ENCODE measurements around the gene UGT1A9. TPM values are rescaled to one million over a fixed set of nuclear protein-coding genes. Genes with fewer than 3 reads are reported as not detected.

UGT1A9 gene
- total and polyA plus RNA-seq, 2 of the 13 experiments (the other 11 are each of a cell fraction or from before 2014, with no cell fraction given): 0.07 TPM; not detected in 1

DNA sequence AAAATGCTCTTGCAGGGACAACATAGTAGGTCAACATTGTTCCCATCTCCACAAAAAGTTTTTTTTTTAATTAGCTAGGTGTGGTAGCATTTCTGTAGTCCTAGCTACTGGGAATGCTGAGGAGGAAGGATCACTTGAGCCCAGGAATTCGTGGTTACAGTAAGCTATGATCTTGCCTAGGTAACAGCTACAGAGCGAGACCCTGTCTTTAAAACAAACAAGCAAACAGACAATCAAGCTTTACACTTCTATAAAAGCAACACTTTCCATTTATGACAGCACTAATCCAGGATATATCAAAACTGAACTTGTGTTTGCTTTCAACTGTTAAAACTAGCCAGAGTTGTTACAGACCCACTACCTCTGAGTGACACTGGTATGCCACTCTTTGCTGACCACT, 69.2 kb downstream of the UGT1A9 start:
- Histone ChIP-seq H4K20me1 (ENCODE audit: insufficient read depth, low read length) (no peaks in the 10 kb centered on the region), H3K4me3 (replicated peaks in 1 of 3; ENCODE audit: insufficient read depth in 1 of 3, low read depth in 2 of 3, low read length in 3 of 3) (no peak overlapping the region), H3K36me3 (replicated peaks in 1 of 2; ENCODE audit: control insufficient read depth in 1 of 2, insufficient read depth in 2 of 2, low read length in 2 of 2) (no peaks in the 10 kb centered on the region), H3K4me1 (ENCODE audit: insufficient read depth, low read length) (peaks cover 58% of the 10 kb centered on the region), H3K9ac (ENCODE audit: insufficient read depth, low read depth, low read length) (no peak overlapping the region), H2AFZ (ENCODE audit: low read length) (no peak overlapping the region), H3K27me3 (ENCODE audit: control insufficient read depth in 1 of 2, insufficient read depth in 2 of 2, low read length in 2 of 2) (peaks cover 0 to 27% of the 10 kb centered on the region in 2 experiments; a peak in 3 of 5 replicates), H3K27ac (ENCODE audit: extremely low read length, insufficient read depth, low read length) (no peak overlapping the region), H3K9me3 (ENCODE audit: low read length) (no peaks in the 10 kb centered on the region), H3K4me2 (ENCODE audit: low read depth, low read length) (no peak overlapping the region), H3K79me2 (ENCODE audit: insufficient read depth, low read length) (no peaks in the 10 kb centered on the region)
- intact Hi-C loops (cut with micrococcal nuclease; ENCODE audit: unreplicated experiment) (no loop called here), in situ Hi-C loops (cut with HindIII; ENCODE audit: extremely low pct_ligation_motif_present, low pct_unique_long_range_greater_than_20kb) (no loop called here)
- ATAC-seq: no peak
- FAIRE-seq: no peak
- 70% methylated on average over 2 of the region's 2 CpGs for WGBS (ENCODE audit: low lambda C conversion rate)
- no peak for DNase-seq (ENCODE audit: low spot score)
- ChIA-PET POLR2A (no interaction called here), CTCF (ENCODE audit: low intra/inter-chr PET ratio, low total read pairs) (no interaction called here)
- BruUV-seq (replicated peaks): no TSS peak
- no peak for TF ChIP-seq TEAD2 (CRISPR knock-in tag; IDR thresholded peaks at IDR 0.05)
- TF ChIP-seq HNRNPK (IDR thresholded peaks at IDR 0.05; ENCODE audit: low read depth, low read length, poor library complexity, severe bottlenecking): no peak

DNA sequence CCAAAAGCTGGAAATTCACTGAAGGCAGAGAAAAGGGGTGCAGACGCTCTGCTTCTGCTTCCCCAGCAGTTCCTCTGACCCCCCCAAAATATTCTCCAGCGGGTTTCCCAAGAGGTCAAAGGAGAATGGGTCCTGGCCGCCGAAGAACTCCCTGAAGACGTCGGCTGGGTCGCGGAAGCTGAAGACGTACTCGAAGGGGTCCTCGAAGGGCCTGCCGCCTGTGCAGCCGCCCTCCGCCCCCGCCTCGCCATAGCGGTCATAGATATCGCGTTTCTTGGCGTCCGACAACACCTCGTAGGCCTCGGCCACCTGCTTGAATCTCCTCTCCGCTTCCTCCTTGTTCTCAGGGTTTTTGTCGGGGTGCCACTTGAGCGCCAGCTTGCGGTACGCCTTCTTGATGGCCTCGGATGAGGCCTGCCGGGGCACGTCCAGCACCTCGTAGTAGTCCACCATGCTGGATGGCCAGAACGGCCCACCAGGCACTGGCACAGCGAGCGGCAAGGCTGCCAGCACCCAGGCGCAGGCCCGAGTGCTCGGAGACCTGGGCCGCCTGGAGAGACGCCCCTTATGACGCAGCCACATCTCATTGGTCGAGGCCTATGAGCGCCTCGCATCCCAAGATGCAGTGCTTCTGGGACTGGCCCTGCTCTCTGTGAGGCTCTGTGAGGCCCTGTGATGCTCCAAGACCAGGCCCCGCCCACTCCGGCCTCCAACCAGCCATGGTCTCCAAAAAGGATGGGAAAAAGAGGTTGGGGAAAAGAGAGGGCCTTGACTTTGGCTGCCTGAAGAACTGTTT, 72.0 kb downstream of the UGT1A9 start:
- in situ Hi-C loops (cut with HindIII; ENCODE audit: extremely low pct_ligation_motif_present, low pct_unique_long_range_greater_than_20kb) (no loop called here), intact Hi-C loops (cut with micrococcal nuclease; ENCODE audit: unreplicated experiment) (no loop called here)
- Histone ChIP-seq H3K27me3 (ENCODE audit: control insufficient read depth in 1 of 2, insufficient read depth in 2 of 2, low read length in 2 of 2) (peaks cover 1 to 55% of the 10 kb centered on the region in 2 experiments; a peak in 4 of 5 replicates), H3K79me2 (ENCODE audit: insufficient read depth, low read length) (no peaks in the 10 kb centered on the region), H3K9me3 (ENCODE audit: low read length) (no peaks in the 10 kb centered on the region), H3K4me2 (ENCODE audit: low read depth, low read length) (no peak overlapping the region), H3K4me3 (replicated peaks in 1 of 3; ENCODE audit: insufficient read depth in 1 of 3, low read depth in 2 of 3, low read length in 3 of 3) (no peak overlapping the region), H3K9ac (ENCODE audit: insufficient read depth, low read depth, low read length) (no peak overlapping the region), H2AFZ (ENCODE audit: low read length) (no peak overlapping the region), H3K36me3 (replicated peaks in 1 of 2; ENCODE audit: control insufficient read depth in 1 of 2, insufficient read depth in 2 of 2, low read length in 2 of 2) (no peaks in the 10 kb centered on the region), H3K27ac (ENCODE audit: extremely low read length, insufficient read depth, low read length) (no peak overlapping the region), H3K4me1 (ENCODE audit: insufficient read depth, low read length) (peaks cover 40% of the 10 kb centered on the region), H4K20me1 (ENCODE audit: insufficient read depth, low read length) (no peaks in the 10 kb centered on the region)
- 94% methylated on average over 45 of the region's 46 CpGs for WGBS (ENCODE audit: low lambda C conversion rate)
- FAIRE-seq (no peak), DNase-seq (ENCODE audit: low spot score) (no peak), ATAC-seq (no peak)
- no peak for TF ChIP-seq ZNF510 (CRISPR knock-in tag; IDR thresholded peaks at IDR 0.05; ENCODE audit: low read depth)
- TF ChIP-seq, protein P1, sequence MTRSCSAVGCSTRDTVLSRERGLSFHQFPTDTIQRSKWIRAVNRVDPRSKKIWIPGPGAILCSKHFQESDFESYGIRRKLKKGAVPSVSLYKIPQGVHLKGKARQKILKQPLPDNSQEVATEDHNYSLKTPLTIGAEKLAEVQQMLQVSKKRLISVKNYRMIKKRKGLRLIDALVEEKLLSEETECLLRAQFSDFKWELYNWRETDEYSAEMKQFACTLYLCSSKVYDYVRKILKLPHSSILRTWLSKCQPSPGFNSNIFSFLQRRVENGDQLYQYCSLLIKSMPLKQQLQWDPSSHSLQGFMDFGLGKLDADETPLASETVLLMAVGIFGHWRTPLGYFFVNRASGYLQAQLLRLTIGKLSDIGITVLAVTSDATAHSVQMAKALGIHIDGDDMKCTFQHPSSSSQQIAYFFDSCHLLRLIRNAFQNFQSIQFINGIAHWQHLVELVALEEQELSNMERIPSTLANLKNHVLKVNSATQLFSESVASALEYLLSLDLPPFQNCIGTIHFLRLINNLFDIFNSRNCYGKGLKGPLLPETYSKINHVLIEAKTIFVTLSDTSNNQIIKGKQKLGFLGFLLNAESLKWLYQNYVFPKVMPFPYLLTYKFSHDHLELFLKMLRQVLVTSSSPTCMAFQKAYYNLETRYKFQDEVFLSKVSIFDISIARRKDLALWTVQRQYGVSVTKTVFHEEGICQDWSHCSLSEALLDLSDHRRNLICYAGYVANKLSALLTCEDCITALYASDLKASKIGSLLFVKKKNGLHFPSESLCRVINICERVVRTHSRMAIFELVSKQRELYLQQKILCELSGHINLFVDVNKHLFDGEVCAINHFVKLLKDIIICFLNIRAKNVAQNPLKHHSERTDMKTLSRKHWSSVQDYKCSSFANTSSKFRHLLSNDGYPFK (CRISPR knock-in tag; IDR thresholded peaks at IDR 0.05; ENCODE audit: borderline replicate concordance): no peak
- TF ChIP-seq, protein P2, sequence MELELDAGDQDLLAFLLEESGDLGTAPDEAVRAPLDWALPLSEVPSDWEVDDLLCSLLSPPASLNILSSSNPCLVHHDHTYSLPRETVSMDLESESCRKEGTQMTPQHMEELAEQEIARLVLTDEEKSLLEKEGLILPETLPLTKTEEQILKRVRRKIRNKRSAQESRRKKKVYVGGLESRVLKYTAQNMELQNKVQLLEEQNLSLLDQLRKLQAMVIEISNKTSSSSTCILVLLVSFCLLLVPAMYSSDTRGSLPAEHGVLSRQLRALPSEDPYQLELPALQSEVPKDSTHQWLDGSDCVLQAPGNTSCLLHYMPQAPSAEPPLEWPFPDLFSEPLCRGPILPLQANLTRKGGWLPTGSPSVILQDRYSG (CRISPR knock-in tag; IDR thresholded peaks at IDR 0.05): no peak
- no peak for TF ChIP-seq SALL2 (CRISPR knock-in tag; IDR thresholded peaks at IDR 0.05)
- ChIA-PET POLR2A (no interaction called here), CTCF (ENCODE audit: low intra/inter-chr PET ratio, low total read pairs) (no interaction called here)
- BruUV-seq (replicated peaks): no TSS peak
